GM18868 (cell line): Measurements from ENCODE around the gene IL10RA.

ENCODE experiments used
- ATAC-seq: cut with Tn5 transposase; IDR thresholded peaks from one replicate; pipeline ENCODE4 v1.9.1; 2021; ENCODE audit warnings: mild to moderate bottlenecking, moderate library complexity; ENCODE audit not compliant: unreplicated experiment

Gene IL10RA

DNA sequence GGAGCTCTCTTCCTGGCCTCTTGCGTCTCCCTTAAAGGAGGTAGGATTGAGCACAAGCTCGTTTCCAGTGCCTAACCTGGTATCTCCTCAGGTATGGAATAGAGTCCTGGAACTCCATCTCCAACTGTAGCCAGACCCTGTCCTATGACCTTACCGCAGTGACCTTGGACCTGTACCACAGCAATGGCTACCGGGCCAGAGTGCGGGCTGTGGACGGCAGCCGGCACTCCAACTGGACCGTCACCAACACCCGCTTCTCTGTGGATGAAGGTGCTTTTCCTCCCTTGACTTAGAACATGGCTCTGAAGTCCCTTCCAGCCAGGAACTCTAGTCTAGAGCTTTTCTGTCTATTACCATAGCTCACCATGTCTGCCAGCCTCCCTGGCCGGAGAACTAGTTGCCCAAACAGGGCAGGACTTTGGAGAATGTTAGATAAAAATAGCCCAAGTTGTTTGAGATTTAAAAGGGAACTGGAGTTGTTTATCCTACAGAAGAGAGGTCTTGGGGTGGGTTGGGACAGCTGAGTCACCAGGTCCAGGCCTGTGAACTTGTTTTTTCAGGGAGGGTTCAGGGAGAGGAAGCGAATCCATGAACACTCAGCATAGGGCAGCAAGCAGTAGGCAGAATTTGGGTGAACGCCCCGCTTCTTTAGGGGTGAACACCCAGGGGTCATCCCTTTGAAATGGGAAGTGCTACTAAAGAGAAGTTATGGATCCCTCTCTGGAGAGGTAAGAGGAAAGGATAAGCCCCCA lies 3.3 kb downstream of the IL10RA start:
- no peak for ATAC-seq

DNA sequence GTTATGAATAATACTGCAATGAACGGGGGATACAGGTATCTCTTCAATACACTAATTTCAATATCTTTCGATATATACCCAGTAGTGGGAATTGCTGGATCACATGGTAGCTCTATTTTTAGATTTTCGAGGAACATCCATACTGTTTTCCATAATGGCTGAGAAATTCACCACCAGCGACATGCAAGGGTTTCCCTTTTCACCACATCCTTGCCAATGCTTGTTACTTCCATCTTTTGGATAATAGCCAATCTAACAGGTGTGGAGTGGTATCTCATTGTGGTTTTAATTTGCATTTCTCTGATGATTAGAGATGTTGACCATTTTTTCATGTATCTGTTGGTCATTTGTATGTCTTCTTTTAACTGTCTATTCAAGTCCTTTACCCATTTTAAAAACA lies 5.9 kb downstream of the IL10RA start:
- ATAC-seq = no peak

DNA sequence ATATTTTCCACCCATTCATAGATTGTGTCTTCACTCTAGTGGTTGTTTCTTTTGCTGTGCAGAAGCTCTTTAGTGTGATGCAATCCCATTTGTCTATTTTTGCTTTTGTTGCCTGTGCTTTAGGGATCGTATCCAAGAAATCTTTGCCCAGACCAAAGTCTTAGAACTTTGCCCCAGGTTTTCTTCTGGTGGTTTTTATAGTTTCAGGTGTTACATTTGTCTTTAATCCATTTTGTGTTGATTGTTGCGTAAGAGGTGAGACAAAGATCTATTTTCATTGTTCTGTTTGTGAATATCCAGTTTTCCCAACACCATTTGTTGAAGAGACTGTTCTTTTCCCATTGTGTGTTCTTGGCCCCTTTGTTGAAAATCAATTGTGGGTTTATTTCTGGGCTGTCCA lies 6.4 kb downstream of the IL10RA start:
- no peak for ATAC-seq

DNA sequence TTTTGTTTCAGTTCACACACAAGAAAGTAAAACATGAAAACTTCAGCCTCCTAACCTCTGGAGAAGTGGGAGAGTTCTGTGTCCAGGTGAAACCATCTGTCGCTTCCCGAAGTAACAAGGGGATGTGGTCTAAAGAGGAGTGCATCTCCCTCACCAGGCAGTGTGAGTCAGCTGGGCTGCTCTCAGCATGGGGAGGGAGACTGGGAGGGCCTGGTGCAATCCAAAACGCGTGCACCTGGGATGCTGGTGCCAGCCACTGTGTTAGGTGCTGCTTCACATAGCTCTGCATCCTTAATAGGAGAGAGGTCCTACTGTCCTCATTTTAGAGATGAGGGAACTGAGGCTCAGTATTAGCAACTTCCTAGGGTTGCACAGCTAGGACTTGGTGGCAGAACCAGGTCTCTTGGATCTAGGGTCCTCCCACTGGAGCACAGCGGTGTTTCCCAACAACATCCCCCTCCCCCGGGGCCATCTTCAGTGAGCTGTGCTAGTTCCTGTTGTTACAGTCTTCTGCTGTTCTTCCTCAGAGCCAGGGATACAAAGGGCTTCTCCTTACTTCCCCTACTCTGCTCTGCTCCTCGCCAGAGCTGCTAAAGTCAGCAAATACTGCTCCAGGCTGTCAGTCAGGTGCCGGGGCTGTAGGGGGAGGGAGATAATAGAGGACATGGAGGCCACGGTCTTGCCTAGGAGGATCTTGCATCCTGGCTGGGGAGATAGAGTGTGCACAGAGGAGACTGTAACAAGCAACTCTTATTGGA lies 8.0 kb downstream of the IL10RA start:
- ATAC-seq = no peak

DNA sequence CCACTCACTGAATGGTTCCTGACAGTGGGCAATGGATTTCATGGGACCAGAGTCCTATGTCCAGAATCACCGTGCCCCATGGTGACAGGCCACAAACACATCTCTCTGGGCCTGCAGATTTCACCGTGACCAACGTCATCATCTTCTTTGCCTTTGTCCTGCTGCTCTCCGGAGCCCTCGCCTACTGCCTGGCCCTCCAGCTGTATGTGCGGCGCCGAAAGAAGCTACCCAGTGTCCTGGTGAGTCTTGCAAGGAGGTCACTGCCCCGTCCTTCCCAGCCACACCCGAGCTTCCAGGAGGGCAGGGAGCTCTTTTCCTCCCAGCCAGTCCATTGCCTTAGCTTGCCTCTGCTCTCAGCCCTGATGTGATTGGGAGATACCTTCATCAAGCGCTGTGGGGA lies 9.3 kb downstream of the IL10RA start:
- ATAC-seq = no peak

DNA sequence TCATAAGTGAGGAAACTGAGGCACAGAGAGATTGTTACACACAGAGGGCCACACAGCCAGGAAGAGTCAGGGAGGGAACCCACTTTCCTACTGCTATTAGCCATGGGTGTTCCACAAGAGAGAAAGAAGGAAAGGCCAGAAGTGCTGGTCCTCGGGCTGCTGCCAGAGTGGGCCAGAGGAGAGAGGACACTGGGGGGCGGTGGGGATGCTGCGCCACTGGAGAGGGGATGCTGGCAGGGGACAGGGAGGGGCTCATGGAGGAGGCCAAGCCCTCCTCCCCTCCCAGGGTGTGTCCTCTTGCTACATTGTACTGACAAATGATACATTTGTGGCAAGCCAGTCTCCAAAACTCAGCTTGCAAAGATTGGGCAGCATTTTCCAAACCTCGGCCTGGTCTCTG lies 9.9 kb downstream of the IL10RA start:
- no peak for ATAC-seq

- ATAC-seq = no peak
Measured at GRCh38 chr11:117997406-117997805, 11.2 kb downstream of the IL10RA start.

DNA sequence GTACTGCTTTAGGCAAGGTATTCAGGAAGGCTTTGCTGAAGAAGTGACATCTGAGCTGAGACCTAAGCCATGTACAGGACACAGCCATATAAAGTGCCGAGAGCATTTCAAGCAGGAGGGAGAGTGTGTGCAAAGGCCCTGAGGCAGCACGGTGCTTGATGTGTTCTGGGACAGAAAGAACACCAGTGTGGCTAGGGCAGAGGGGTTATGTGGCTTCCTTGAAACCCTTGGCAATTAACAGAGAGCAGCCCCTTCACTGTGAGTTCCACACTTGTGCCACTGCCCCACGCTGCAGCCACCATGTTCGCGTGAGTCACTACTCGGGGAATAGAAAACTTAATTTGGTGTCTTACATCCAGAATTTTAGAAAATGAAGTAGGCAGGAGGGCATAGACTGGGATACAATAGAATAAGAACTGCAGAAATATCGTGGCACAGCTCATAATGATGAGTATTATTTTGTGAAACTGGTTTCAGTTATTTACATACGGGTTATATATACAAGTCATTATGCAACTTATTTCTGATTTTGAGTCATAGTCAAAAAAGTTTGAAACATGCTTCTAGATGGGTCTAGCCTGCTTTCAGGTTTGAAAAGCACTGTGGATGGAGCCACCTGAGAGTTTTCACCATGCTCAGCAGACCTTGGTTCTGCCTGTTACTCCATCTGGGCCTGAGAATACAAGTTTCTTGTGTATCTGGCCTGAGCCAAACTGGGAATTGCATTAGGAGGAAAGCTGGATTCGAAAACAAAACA lies 11.8 kb downstream of the IL10RA start:
- ATAC-seq = peak; percentile 81

- ATAC-seq = no peak
Measured at GRCh38 chr11:117998664-117999353, 12.6 kb downstream of the IL10RA start.

GRCh38 chr11:117999354-117999993 lies 13.3 kb downstream of the IL10RA start:
- no peak for ATAC-seq

DNA sequence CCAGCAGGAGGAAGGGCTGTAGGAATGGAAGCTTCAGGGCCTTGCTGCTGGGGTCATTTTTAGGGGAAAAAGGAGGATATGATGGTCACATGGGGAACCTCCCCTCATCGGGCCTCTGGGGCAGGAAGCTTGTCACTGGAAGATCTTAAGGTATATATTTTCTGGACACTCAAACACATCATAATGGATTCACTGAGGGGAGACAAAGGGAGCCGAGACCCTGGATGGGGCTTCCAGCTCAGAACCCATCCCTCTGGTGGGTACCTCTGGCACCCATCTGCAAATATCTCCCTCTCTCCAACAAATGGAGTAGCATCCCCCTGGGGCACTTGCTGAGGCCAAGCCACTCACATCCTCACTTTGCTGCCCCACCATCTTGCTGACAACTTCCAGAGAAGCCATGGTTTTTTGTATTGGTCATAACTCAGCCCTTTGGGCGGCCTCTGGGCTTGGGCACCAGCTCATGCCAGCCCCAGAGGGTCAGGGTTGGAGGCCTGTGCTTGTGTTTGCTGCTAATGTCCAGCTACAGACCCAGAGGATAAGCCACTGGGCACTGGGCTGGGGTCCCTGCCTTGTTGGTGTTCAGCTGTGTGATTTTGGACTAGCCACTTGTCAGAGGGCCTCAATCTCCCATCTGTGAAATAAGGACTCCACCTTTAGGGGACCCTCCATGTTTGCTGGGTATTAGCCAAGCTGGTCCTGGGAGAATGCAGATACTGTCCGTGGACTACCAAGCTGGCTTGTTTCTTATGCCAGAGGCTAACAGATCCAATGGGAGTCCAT lies 14.1 kb downstream of the IL10RA start:
- no peak for ATAC-seq

DNA sequence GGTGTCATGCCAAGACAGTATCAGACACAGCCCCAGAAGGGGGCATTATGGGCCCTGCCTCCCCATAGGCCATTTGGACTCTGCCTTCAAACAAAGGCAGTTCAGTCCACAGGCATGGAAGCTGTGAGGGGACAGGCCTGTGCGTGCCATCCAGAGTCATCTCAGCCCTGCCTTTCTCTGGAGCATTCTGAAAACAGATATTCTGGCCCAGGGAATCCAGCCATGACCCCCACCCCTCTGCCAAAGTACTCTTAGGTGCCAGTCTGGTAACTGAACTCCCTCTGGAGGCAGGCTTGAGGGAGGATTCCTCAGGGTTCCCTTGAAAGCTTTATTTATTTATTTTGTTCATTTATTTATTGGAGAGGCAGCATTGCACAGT lies 14.6 kb downstream of the IL10RA start:
- ATAC-seq = no peak

GRCh38 chr11:118001494-118001971 lies 15.3 kb downstream of the IL10RA start:
- ATAC-seq = no peak

GRCh38 chr11:118002010-118002540 lies 15.9 kb downstream of the IL10RA start:
- ATAC-seq = no peak

- no peak for ATAC-seq
Measured at GRCh38 chr11:118002541-118003423, 16.6 kb downstream of the IL10RA start.

- no peak for ATAC-seq
Measured at GRCh38 chr11:118003456-118003855, 17.3 kb downstream of the IL10RA start.

DNA sequence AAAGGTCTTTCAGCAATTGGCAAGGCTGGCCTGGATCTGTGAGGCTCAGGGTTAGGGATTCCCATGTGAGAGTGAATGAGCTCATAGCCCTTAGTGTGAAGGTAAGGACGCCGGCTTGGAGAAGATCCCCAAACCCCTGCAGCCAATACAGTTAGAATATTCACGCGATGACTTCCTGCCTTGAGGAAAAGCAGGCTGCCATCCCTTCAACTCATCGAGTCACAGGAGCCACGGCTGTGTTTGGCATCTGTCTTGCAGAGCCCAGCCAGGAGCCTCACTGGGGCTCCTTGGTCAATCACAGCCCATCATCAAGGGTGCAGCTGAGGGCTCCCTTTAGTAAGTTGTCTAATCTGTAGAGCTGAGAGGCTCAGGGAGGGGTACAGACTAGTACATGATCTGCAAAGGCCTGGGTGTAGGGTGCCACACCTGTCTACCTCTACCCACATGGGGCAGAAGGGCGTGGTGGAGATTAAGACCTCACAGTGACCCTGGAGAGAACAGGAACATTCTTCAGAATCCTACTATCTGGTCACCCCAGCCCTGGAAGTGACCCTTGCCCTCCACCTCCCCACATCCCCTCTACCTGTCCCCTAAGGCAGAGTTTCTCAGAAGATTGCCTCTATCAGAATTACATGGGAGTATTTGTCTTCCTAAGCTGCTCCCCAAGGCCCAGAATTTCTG lies 18.5 kb downstream of the IL10RA start:
- no peak for ATAC-seq
